Mesothelial cell of epicardium (in vitro differentiated cells): ENCODE results near the gene TPX2. TPM values are rescaled to one million over a fixed set of nuclear protein-coding genes. Genes with fewer than 3 reads are reported as not detected.

ENCODE experiments used
- DNase-seq, 2 experiments: peaks; one replicate each; pipeline ENCODE4 v3.0.0; 2021; ENCODE audit warnings: low spot score in 2 of 2; ENCODE audit not compliant: unreplicated experiment in 2 of 2
- H3K27ac Mint-ChIP-seq: 2 replicates; pipeline ENCODE4 v1.8.0; 2021; ENCODE audit warnings: mixed read lengths
- H3K27me3 Mint-ChIP-seq: 2 replicates; pipeline ENCODE4 v1.8.0; 2021; ENCODE audit warnings: low read depth, mixed read lengths
- H3K36me3 Mint-ChIP-seq: 2 replicates; pipeline ENCODE4 v1.8.0; 2021; ENCODE audit warnings: mixed read lengths
- H3K4me1 Mint-ChIP-seq: 2 replicates; pipeline ENCODE4 v1.8.0; 2021; ENCODE audit warnings: mixed read lengths
- H3K4me3 Mint-ChIP-seq: 2 replicates; pipeline ENCODE4 v1.8.0; 2021; ENCODE audit warnings: mild to moderate bottlenecking, moderate library complexity, mixed read lengths
- H3K9me3 Mint-ChIP-seq: 2 replicates; pipeline ENCODE4 v1.8.0; 2021; ENCODE audit warnings: mixed read lengths
- CTCF ChIP-seq: fragments of 200-600 bp; sonication (generic); IDR thresholded peaks from one replicate; pipeline ENCODE4 v1.5.0; 2021; ENCODE audit warnings: antibody characterized with exemption; ENCODE audit not compliant: unreplicated experiment
- total RNA-seq: library from RNA; stranded (reverse); gene quantifications from 3 replicates; pipeline ENCODE4 v1.2.1, GENCODE V29; 2021

TPX2 gene
- total RNA-seq, 1 donor from 2014 or later = 39.0 TPM

GRCh38 chr20:31749223-31749622, 10.1 kb downstream of the TPX2 start:
- Mint-ChIP-seq H3K9me3 (no peaks in the 10 kb centered on the region), H3K4me3 (no peak overlapping the region), H3K4me1 (peaks cover 40% of the 10 kb centered on the region), H3K27ac (no peak overlapping the region), H3K36me3 (peaks cover 4% of the 10 kb centered on the region), H3K27me3 (no peaks in the 10 kb centered on the region)
- TF ChIP-seq CTCF = no peak
- DNase-seq = no peak

- H3K9me3 Mint-ChIP-seq = no peaks in the 10 kb centered on the region
- H3K4me3 Mint-ChIP-seq = no peak overlapping the region
- DNase-seq = no peak
- peaks cover 33% of the 10 kb centered on the region for H3K4me1 Mint-ChIP-seq
- H3K27ac Mint-ChIP-seq = peak overlapping the region; percentile 55
- peaks cover 1% of the 10 kb centered on the region for H3K36me3 Mint-ChIP-seq
- no peaks in the 10 kb centered on the region for H3K27me3 Mint-ChIP-seq
- no peak for TF ChIP-seq CTCF
Measured at GRCh38 chr20:31751126-31751525, 12.0 kb downstream of the TPX2 start.

GRCh38 chr20:31757254-31757653, 18.2 kb downstream of the TPX2 start:
- H3K27ac Mint-ChIP-seq = no peak overlapping the region
- TF ChIP-seq CTCF = no peak
- H3K9me3 Mint-ChIP-seq = no peaks in the 10 kb centered on the region
- H3K36me3 Mint-ChIP-seq = peaks cover 25% of the 10 kb centered on the region
- no peak overlapping the region for H3K4me3 Mint-ChIP-seq
- no peaks in the 10 kb centered on the region for H3K27me3 Mint-ChIP-seq
- no peak for DNase-seq
- H3K4me1 Mint-ChIP-seq = peaks cover 15% of the 10 kb centered on the region

- peaks cover 15% of the 10 kb centered on the region for H3K4me1 Mint-ChIP-seq
- H3K27me3 Mint-ChIP-seq = no peaks in the 10 kb centered on the region
- H3K9me3 Mint-ChIP-seq = peaks cover 4% of the 10 kb centered on the region
- peaks cover 32% of the 10 kb centered on the region for H3K36me3 Mint-ChIP-seq
- H3K4me3 Mint-ChIP-seq = no peak overlapping the region
- no peak for TF ChIP-seq CTCF
- no peak overlapping the region for H3K27ac Mint-ChIP-seq
- DNase-seq = no peak
Measured at GRCh38 chr20:31758521-31758920, 19.4 kb downstream of the TPX2 start.

GRCh38 chr20:31758991-31759390, 19.9 kb downstream of the TPX2 start:
- peaks cover 32% of the 10 kb centered on the region for H3K36me3 Mint-ChIP-seq
- H3K4me1 Mint-ChIP-seq = peaks cover 15% of the 10 kb centered on the region
- TF ChIP-seq CTCF = no peak
- H3K4me3 Mint-ChIP-seq = no peak overlapping the region
- DNase-seq = no peak
- no peak overlapping the region for H3K27ac Mint-ChIP-seq
- H3K27me3 Mint-ChIP-seq = no peaks in the 10 kb centered on the region
- peaks cover 4% of the 10 kb centered on the region for H3K9me3 Mint-ChIP-seq
